Testis (tissue), 2 donors: ENCODE data around the gene PEAK3.

Source experiments
- POLR2A ChIP-seq: fragments of 450-650 bp; IDR thresholded peaks from one replicate; pipeline ENCODE4 v1.6.1; 2017; ENCODE audit warnings: antibody characterized with exemption, mild to moderate bottlenecking, moderate library complexity
- TF ChIP-seq, protein P1 (sequence below), 3 experiments: fragments of 450-650 bp in 2 of 3; fragments of 200-600 bp in 1 of 3; sonication (generic) in 1 of 3; IDR thresholded peaks; one replicate each; pipeline ENCODE4 v1.5.1; 2016 to 2019; ENCODE audit warnings: antibody characterized with exemption in 3 of 3, mild to moderate bottlenecking in 2 of 3, moderate library complexity in 1 of 3

DNA sequence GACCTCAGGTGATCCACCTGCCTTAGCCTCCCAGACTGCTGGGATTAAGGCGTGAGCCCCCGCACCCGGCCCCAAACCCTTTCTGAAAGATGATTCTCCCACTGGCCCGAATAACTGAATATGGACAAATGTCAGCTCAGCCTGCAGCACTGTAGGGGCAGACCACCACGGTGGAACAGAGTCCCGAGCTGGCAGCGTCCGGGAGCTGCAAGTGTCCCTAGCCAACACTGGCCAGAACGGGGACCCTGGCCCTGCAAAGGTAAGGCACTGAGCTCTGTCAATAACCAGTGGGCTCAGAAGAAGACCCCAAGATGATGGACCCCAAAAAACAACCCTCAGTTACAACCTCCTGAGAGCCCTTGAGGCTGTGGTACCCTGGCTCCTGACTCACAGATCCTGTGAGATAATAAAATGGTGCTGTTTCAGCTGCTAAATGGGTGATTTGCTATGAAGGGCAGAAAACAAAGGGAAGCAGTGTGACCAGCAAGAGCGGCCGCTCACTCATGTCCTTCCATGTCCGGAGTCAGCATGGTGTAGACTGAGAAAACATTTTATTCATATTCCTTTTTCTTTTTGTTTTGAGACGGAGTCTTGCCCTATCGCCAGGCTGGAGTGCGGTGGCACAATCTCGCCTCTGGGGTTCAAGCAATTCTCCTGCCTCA, 44.9 kb upstream of the PEAK3 start:
- TF ChIP-seq, protein P1, sequence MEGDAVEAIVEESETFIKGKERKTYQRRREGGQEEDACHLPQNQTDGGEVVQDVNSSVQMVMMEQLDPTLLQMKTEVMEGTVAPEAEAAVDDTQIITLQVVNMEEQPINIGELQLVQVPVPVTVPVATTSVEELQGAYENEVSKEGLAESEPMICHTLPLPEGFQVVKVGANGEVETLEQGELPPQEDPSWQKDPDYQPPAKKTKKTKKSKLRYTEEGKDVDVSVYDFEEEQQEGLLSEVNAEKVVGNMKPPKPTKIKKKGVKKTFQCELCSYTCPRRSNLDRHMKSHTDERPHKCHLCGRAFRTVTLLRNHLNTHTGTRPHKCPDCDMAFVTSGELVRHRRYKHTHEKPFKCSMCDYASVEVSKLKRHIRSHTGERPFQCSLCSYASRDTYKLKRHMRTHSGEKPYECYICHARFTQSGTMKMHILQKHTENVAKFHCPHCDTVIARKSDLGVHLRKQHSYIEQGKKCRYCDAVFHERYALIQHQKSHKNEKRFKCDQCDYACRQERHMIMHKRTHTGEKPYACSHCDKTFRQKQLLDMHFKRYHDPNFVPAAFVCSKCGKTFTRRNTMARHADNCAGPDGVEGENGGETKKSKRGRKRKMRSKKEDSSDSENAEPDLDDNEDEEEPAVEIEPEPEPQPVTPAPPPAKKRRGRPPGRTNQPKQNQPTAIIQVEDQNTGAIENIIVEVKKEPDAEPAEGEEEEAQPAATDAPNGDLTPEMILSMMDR (IDR thresholded peaks at IDR 0.05), result no peak
- TF ChIP-seq POLR2A, result no peak
